ENCODE measurements around the gene TCF7L1.

DNA sequence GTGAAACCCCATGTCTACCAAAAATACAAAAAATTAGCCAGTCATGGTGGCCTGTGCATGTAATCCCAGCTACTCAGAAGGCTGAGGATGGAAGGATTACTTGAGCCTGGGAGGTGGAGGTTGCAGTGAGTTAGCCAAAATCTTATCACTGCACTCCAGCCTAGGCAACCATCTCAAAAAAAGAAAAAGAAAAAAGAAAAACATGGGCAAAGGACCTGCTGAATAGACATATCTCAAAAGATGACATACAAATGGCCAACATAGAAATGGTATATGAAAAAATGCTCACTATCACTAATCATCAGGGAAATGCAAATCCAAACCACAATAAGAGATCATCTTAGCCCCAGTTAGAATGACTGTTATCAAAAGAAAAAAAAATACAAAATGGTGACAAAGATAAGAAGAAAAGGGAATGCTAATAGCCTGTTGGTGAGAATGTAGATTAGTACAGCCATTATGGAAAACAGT lies 196.0 kb downstream of the TCF7L1 start:
- TF ChIP-seq, protein P1, sequence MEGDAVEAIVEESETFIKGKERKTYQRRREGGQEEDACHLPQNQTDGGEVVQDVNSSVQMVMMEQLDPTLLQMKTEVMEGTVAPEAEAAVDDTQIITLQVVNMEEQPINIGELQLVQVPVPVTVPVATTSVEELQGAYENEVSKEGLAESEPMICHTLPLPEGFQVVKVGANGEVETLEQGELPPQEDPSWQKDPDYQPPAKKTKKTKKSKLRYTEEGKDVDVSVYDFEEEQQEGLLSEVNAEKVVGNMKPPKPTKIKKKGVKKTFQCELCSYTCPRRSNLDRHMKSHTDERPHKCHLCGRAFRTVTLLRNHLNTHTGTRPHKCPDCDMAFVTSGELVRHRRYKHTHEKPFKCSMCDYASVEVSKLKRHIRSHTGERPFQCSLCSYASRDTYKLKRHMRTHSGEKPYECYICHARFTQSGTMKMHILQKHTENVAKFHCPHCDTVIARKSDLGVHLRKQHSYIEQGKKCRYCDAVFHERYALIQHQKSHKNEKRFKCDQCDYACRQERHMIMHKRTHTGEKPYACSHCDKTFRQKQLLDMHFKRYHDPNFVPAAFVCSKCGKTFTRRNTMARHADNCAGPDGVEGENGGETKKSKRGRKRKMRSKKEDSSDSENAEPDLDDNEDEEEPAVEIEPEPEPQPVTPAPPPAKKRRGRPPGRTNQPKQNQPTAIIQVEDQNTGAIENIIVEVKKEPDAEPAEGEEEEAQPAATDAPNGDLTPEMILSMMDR (IDR thresholded peaks at IDR 0.05; ENCODE audit: low read length) = no peak
- TF ChIP-seq EZH2 (IDR thresholded peaks at IDR 0.05; ENCODE audit: borderline replicate concordance, low read length) = no peak

Measured in OCI-LY1 (cell line).